GM18951 (cell line): Measurements from ENCODE around the gene APBA2.

ENCODE experiments used
- POLR2A ChIP-seq: IDR thresholded peaks from 4 replicates; pipeline ENCODE4 v1.6.1; 2011; ENCODE audit warnings: mild to moderate bottlenecking; ENCODE audit not compliant: insufficient read length, insufficient read depth; ENCODE audit errors: extremely low read depth
- in situ Hi-C: fragments of 300-500 bp; cut with MboI; formaldehyde crosslinking; loops from one replicate; pipeline ENCODE4 v1.12.0; 2022; ENCODE audit warnings: low sequenced_read_pairs, mixed read lengths, inconsistent platforms; ENCODE audit not compliant: unreplicated experiment

APBA2 gene

GRCh38 chr15:28933710-28934445 is 48.1 kb downstream of the APBA2 start:
- no peak for TF ChIP-seq POLR2A
- in situ Hi-C loops = no loop called here

- in situ Hi-C loops = no loop called here
- TF ChIP-seq POLR2A = no peak
Observed at GRCh38 chr15:28934645-28935044, 48.9 kb downstream of the APBA2 start.

- in situ Hi-C loops = no loop called here
- TF ChIP-seq POLR2A = no peak
Observed at GRCh38 chr15:28935316-28935715, 49.5 kb downstream of the APBA2 start.

- TF ChIP-seq POLR2A = no peak
- in situ Hi-C loops = no loop called here
Observed at GRCh38 chr15:28936081-28936480, 50.3 kb downstream of the APBA2 start.

- in situ Hi-C loops = no loop called here
- TF ChIP-seq POLR2A = no peak
Observed at GRCh38 chr15:28936481-28936881, 50.7 kb downstream of the APBA2 start.

- in situ Hi-C loops = no loop called here
- no peak for TF ChIP-seq POLR2A
Observed at GRCh38 chr15:28937271-28937670, 51.5 kb downstream of the APBA2 start.

- TF ChIP-seq POLR2A = no peak
- in situ Hi-C loops = no loop called here
Observed at GRCh38 chr15:28942046-28942445, 56.3 kb downstream of the APBA2 start.

GRCh38 chr15:28942571-28942970 is 56.8 kb downstream of the APBA2 start:
- no peak for TF ChIP-seq POLR2A
- in situ Hi-C loops = no loop called here

GRCh38 chr15:28943146-28943545 is 57.4 kb downstream of the APBA2 start:
- TF ChIP-seq POLR2A = no peak
- in situ Hi-C loops = no loop called here

- in situ Hi-C loops = no loop called here
- no peak for TF ChIP-seq POLR2A
Observed at GRCh38 chr15:28943611-28944230, 57.9 kb downstream of the APBA2 start.

- TF ChIP-seq POLR2A = no peak
- in situ Hi-C loops = no loop called here
Observed at GRCh38 chr15:28944286-28944685, 58.5 kb downstream of the APBA2 start.

GRCh38 chr15:28944696-28945300 is 59.0 kb downstream of the APBA2 start:
- in situ Hi-C loops = no loop called here

GRCh38 chr15:28945626-28946230 is 60.0 kb downstream of the APBA2 start:
- in situ Hi-C loops = no loop called here

More at GRCh38 chr15:28944696-28945300, 59.0 kb downstream of the APBA2 start:
- TF ChIP-seq POLR2A = no peak

GRCh38 chr15:28946803-28947202 is 61.0 kb downstream of the APBA2 start:
- in situ Hi-C loops = no loop called here
- TF ChIP-seq POLR2A = no peak

More at GRCh38 chr15:28945626-28946230, 60.0 kb downstream of the APBA2 start:
- TF ChIP-seq POLR2A = no peak

GRCh38 chr15:28947221-28947674 is 61.5 kb downstream of the APBA2 start:
- in situ Hi-C loops = no loop called here

More at GRCh38 chr15:28947221-28947674, 61.5 kb downstream of the APBA2 start:
- TF ChIP-seq POLR2A = no peak
